Measurements from ENCODE around the gene OLFML2B. TPM values are rescaled to one million over a fixed set of nuclear protein-coding genes. Genes with fewer than 3 reads are reported as not detected.

The OLFML2B gene
- total RNA-seq, 4 donors from 2014 or later = 18.6 to 42.3 (median 20.9) TPM

GRCh38 chr1:161999301-162000052, 24.2 kb downstream of the OLFML2B start:
- Histone ChIP-seq H3K36me3 (peaks cover 0 to 74% (median 0%) of the 10 kb centered on the region in 3 donors), H3K27ac (peak overlapping the region in 2 of 4 donors; percentile 44 to 61)
- DNase-seq (ENCODE audit: low spot score in 2 of 2) = no peak

GRCh38 chr1:161998811-161999210, 24.9 kb downstream of the OLFML2B start:
- no peak for DNase-seq (ENCODE audit: low spot score in 2 of 2)
- peak overlapping the region in 1 of 4 donors; percentile 61 for H3K27ac ChIP-seq
- peaks cover 0 to 69% (median 0%) of the 10 kb centered on the region in 3 donors for H3K36me3 ChIP-seq
- H3K27me3 ChIP-seq = no peaks in the 10 kb centered on the region
- no peaks in the 10 kb centered on the region for H3K9me3 ChIP-seq
- 79 to 80% methylated on average over 5 of the region's 5 CpGs for WGBS, 2 donors
- peaks cover 0 to 38% (median 16%) of the 10 kb centered on the region in 4 donors for H3K4me1 ChIP-seq
- no peak overlapping the region for H3K4me3 ChIP-seq
- TF ChIP-seq CTCF (IDR thresholded peaks at IDR 0.05) (no peak), EP300 (IDR thresholded peaks at IDR 0.05) (no peak), POLR2A (IDR thresholded peaks at IDR 0.05) (no peak)

More at GRCh38 chr1:161999301-162000052, 24.2 kb downstream of the OLFML2B start:
- H3K4me3 ChIP-seq = no peak overlapping the region
- WGBS, 2 donors = 63 to 76% methylated on average over 8 of the region's 8 CpGs
- H3K4me1 ChIP-seq = peaks cover 0 to 38% (median 16%) of the 10 kb centered on the region in 4 donors
- no peaks in the 10 kb centered on the region for H3K27me3 ChIP-seq
- TF ChIP-seq POLR2A (IDR thresholded peaks at IDR 0.05) = no peak
- TF ChIP-seq CTCF (IDR thresholded peaks at IDR 0.05) = no peak
- no peak for TF ChIP-seq EP300 (IDR thresholded peaks at IDR 0.05)
- H3K9me3 ChIP-seq = no peaks in the 10 kb centered on the region

GRCh38 chr1:161997152-161997551, 26.5 kb downstream of the OLFML2B start:
- no peaks in the 10 kb centered on the region for H3K27me3 ChIP-seq
- H3K4me1 ChIP-seq = peaks cover 0 to 38% (median 15%) of the 10 kb centered on the region in 4 donors
- peaks cover 0 to 66% (median 0%) of the 10 kb centered on the region in 3 donors for H3K36me3 ChIP-seq
- WGBS, 2 donors = 82 to 85% methylated on average over 1 of the region's 1 CpG
- TF ChIP-seq POLR2A (IDR thresholded peaks at IDR 0.05) = no peak
- TF ChIP-seq CTCF (IDR thresholded peaks at IDR 0.05) = no peak
- TF ChIP-seq EP300 (IDR thresholded peaks at IDR 0.05) = no peak
- H3K9me3 ChIP-seq = no peaks in the 10 kb centered on the region
- DNase-seq (ENCODE audit: low spot score in 2 of 2) = no peak
- H3K27ac ChIP-seq = peak overlapping the region in 2 of 4 donors; percentile 34 to 85
- H3K4me3 ChIP-seq = no peak overlapping the region

GRCh38 chr1:161994175-161994668, 29.4 kb downstream of the OLFML2B start:
- Histone ChIP-seq H3K4me1 (peaks cover 0 to 41% (median 15%) of the 10 kb centered on the region in 4 donors), H3K4me3 (peak overlapping the region in 2 of 4 donors; percentile 12 to 15), H3K27me3 (no peaks in the 10 kb centered on the region), H3K36me3 (peaks cover 0 to 57% (median 0%) of the 10 kb centered on the region in 3 donors), H3K27ac (peak overlapping the region in 3 of 4 donors; percentile 48 to 90 (median 85)), H3K9me3 (peaks cover 0 to 6% (median 0%) of the 10 kb centered on the region in 4 donors)
- TF ChIP-seq EP300 (IDR thresholded peaks at IDR 0.05) = peak; percentile 30 to 83
- TF ChIP-seq CTCF (IDR thresholded peaks at IDR 0.05) = peak in 1 of 5 experiments; percentile 10
- peak in 1 of 2 donors; percentile 29 for TF ChIP-seq POLR2A (IDR thresholded peaks at IDR 0.05)
- no peak for DNase-seq (ENCODE audit: low spot score in 2 of 2)
- 21 to 23% methylated on average over 9 of the region's 9 CpGs for WGBS, 2 donors

- TF ChIP-seq POLR2A (IDR thresholded peaks at IDR 0.05) (no peak), EP300 (IDR thresholded peaks at IDR 0.05) (no peak), CTCF (IDR thresholded peaks at IDR 0.05) (no peak)
- 82 to 92% methylated on average over 11 of the region's 11 CpGs for WGBS, 2 donors
Measured at GRCh38 chr1:161993576-161993975, 30.1 kb downstream of the OLFML2B start.

More at GRCh38 chr1:161993576-161993975, 30.1 kb downstream of the OLFML2B start:
- Histone ChIP-seq H3K36me3 (peaks cover 0 to 57% (median 0%) of the 10 kb centered on the region in 3 donors), H3K4me1 (peaks cover 0 to 41% (median 15%) of the 10 kb centered on the region in 4 donors), H3K27ac (peak overlapping the region in 3 of 4 donors; percentile 48 to 90 (median 85)), H3K4me3 (no peak overlapping the region), H3K9me3 (peaks cover 0 to 6% (median 0%) of the 10 kb centered on the region in 4 donors), H3K27me3 (no peaks in the 10 kb centered on the region)
- no peak for DNase-seq (ENCODE audit: low spot score in 2 of 2)
